Measurements from ENCODE around the gene MAN1C1.

- TF ChIP-seq CTCF (IDR thresholded peaks at IDR 0.05; ENCODE audit: poor library complexity, severe bottlenecking) (no peak), SMC3 (conservative IDR thresholded peaks at IDR 0.05; ENCODE audit: poor library complexity) (no peak)
Measured at GRCh38 chr1:25814549-25815087, 198.0 kb downstream of the MAN1C1 start.
